WTC11 (cell line): ENCODE data around the gene ZNF496. TPM values are rescaled to one million over a fixed set of nuclear protein-coding genes. Genes with fewer than 3 reads are reported as not detected.

ENCODE experiments used
- ATAC-seq: fragments of 200-7000 bp; cut with Tn5 transposase; 2 replicates; pipeline ENCODE4 v1.10.0; 2021; ENCODE audit warnings: mild to moderate bottlenecking, moderate library complexity
- CTCF ChIA-PET: fragments of 300-600 bp; sonication (Branson Sonifier 250); formaldehyde crosslinking; loops from one replicate; lab custom pipeline; 2021; ENCODE audit warnings: antibody characterized with exemption; lab: Charles Lee
- POLR2A ChIA-PET: fragments of 350-600 bp; sonication (Branson Sonifier 250); formaldehyde crosslinking; loops from one replicate; lab custom pipeline; 2021; ENCODE audit warnings: antibody characterized with exemption; lab: Charles Lee
- DNase-seq: peaks from one replicate; pipeline ENCODE4 v3.0.0; 2021; ENCODE audit warnings: low spot score
- H3K27ac Mint-ChIP-seq: 2 replicates; pipeline ENCODE4 v1.8.0; 2021; ENCODE audit warnings: mixed read lengths
- H3K27me3 Mint-ChIP-seq: 2 replicates; pipeline ENCODE4 v1.8.0; 2021; ENCODE audit warnings: low read depth, mild to moderate bottlenecking, moderate library complexity, mixed read lengths
- H3K36me3 Mint-ChIP-seq: 2 replicates; pipeline ENCODE4 v1.8.0; 2021; ENCODE audit warnings: mixed read lengths
- H3K4me1 Mint-ChIP-seq: 2 replicates; pipeline ENCODE4 v1.8.0; 2022; ENCODE audit warnings: mixed read lengths
- H3K4me3 Mint-ChIP-seq: 2 replicates; pipeline ENCODE4 v1.8.0; 2021; ENCODE audit warnings: mild to moderate bottlenecking, moderate library complexity, mixed read lengths
- H3K9me3 Mint-ChIP-seq: 2 replicates; pipeline ENCODE4 v1.8.0; 2021; ENCODE audit warnings: mixed read lengths
- AR ChIP-seq: fragments of 250-450 bp; sonication (Bioruptor Pico); IDR thresholded peaks from 2 replicates; pipeline ENCODE4 v1.9.0; 2021; ENCODE audit warnings: mild to moderate bottlenecking
- ATF1 ChIP-seq: sonication (generic); formaldehyde crosslinking; IDR thresholded peaks from 2 replicates; pipeline ENCODE4 v1.8.1; 2023; ENCODE audit warnings: mild to moderate bottlenecking, moderate library complexity, missing genetic modification reagents
- E2F5 ChIP-seq: sonication (generic); formaldehyde crosslinking; IDR thresholded peaks from 2 replicates; pipeline ENCODE4 v1.8.1; 2022; ENCODE audit warnings: mild to moderate bottlenecking, moderate library complexity, missing genetic modification reagents
- NFE2L1 ChIP-seq: sonication (generic); formaldehyde crosslinking; IDR thresholded peaks from 2 replicates; pipeline ENCODE4 v1.8.1; 2023; ENCODE audit warnings: missing genetic modification reagents
- NFYB ChIP-seq: sonication (generic); formaldehyde crosslinking; conservative IDR thresholded peaks from 2 replicates; pipeline ENCODE4 v1.8.0; 2022; ENCODE audit warnings: low read depth, missing genetic modification reagents
- TEAD1 ChIP-seq: sonication (generic); formaldehyde crosslinking; IDR thresholded peaks from 2 replicates; pipeline ENCODE4 v1.8.0; 2022; ENCODE audit warnings: mild to moderate bottlenecking, missing genetic modification reagents
- TP53 ChIP-seq: sonication (generic); formaldehyde crosslinking; IDR thresholded peaks from 2 replicates; pipeline ENCODE4 v1.8.1; 2023; ENCODE audit warnings: mild to moderate bottlenecking, missing genetic modification reagents
- ZNF281 ChIP-seq: sonication (generic); formaldehyde crosslinking; IDR thresholded peaks from 2 replicates; pipeline ENCODE4 v1.8.0; 2023; ENCODE audit warnings: mild to moderate bottlenecking, missing genetic modification reagents
- ZNF317 ChIP-seq: sonication (generic); formaldehyde crosslinking; IDR thresholded peaks from 2 replicates; pipeline ENCODE4 v1.8.1; 2023; ENCODE audit warnings: low read depth, mild to moderate bottlenecking, moderate library complexity, missing genetic modification reagents, borderline replicate concordance
- ZNF396 ChIP-seq: fragments of 250-450 bp; sonication (Bioruptor Pico); IDR thresholded peaks from 2 replicates; pipeline ENCODE4 v1.8.0; 2021; ENCODE audit warnings: mild to moderate bottlenecking, moderate library complexity, borderline replicate concordance
- ZNF416 ChIP-seq: fragments of 250-450 bp; sonication (Bioruptor Pico); IDR thresholded peaks from 2 replicates; pipeline ENCODE4 v1.9.0; 2021; ENCODE audit warnings: mild to moderate bottlenecking, inconsistent platforms
- ZNF423 ChIP-seq: fragments of 250-450 bp; sonication (Bioruptor Pico); IDR thresholded peaks from 2 replicates; pipeline ENCODE4 v2.1.2; 2022; ENCODE audit warnings: mild to moderate bottlenecking, moderate library complexity
- ZNF512 ChIP-seq: sonication (generic); formaldehyde crosslinking; IDR thresholded peaks from 2 replicates; pipeline ENCODE4 v1.8.1; 2022; ENCODE audit warnings: missing genetic modification reagents, borderline replicate concordance
- total RNA-seq: library from RNA; stranded (reverse); gene quantifications from 3 replicates; pipeline ENCODE4 v1.2.3, GENCODE V29; 2021

Gene ZNF496
- total RNA-seq, 1 experiment from 2014 or later = 88.3 TPM

GRCh38 chr1:247300491-247301175 lies 31.0 kb downstream of the ZNF496 start (continued):
- TF ChIP-seq TEAD1 (no peak), TP53 (CRISPR knock-in tag) (no peak)

GRCh38 chr1:247299723-247300381 lies 31.8 kb downstream of the ZNF496 start:
- DNase-seq = no peak

GRCh38 chr1:247298701-247299100 lies 33.0 kb downstream of the ZNF496 start:
- Mint-ChIP-seq H3K9me3 (no peaks in the 10 kb centered on the region), H3K27ac (peak overlapping the region; percentile 89; the same call in 1 of the 2 replicates), H3K27me3 (no peaks in the 10 kb centered on the region), H3K36me3 (peaks cover 46% of the 10 kb centered on the region), H3K4me3 (no peak overlapping the region; the same call in 1 of the 2 replicates), H3K4me1 (peaks cover 64% of the 10 kb centered on the region)
- ChIA-PET CTCF (interaction anchor here (1.1 to 1.4 kb wide), 2 partner anchors 8 to 152 kb away, joined by 3 read pairs; no protein-coding TSS in a partner anchor), POLR2A (interaction anchor here (1.2 kb wide), 1 partner anchor 34 kb away, joined by 4 read pairs; the partner anchor contains the start of gene ZNF496)
- ATAC-seq (no peak), DNase-seq (no peak)
- TF ChIP-seq NFYB (CRISPR knock-in tag) = no peak
- peak; percentile 63; the same call in 1 of the 2 replicates for TF ChIP-seq TEAD1
- peak; percentile 81 for TF ChIP-seq ZNF423
- no peak for TF ChIP-seq ATF1 (CRISPR knock-in tag)
- no peak for TF ChIP-seq ZNF317 (CRISPR knock-in tag)
- no peak for TF ChIP-seq TP53 (CRISPR knock-in tag)
- no peak for TF ChIP-seq E2F5 (CRISPR knock-in tag)
- TF ChIP-seq AR = 0 out of 2 replicates have a peak, but pooled peaks have one; percentile 29
- peak; percentile 77 for TF ChIP-seq ZNF281 (CRISPR knock-in tag)
- TF ChIP-seq ZNF512 = no peak
- no peak for TF ChIP-seq ZNF396 (CRISPR knock-in tag)
- no peak for TF ChIP-seq ZNF416 (CRISPR knock-in tag)

More at GRCh38 chr1:247299723-247300381, 31.8 kb downstream of the ZNF496 start:
- no peaks in the 10 kb centered on the region for H3K9me3 Mint-ChIP-seq
- peaks cover 58% of the 10 kb centered on the region for H3K36me3 Mint-ChIP-seq
- ChIA-PET CTCF (interaction anchor here (0.6 to 1.4 kb wide), 2 partner anchors 9 to 298 kb away, joined by 3 read pairs; no protein-coding TSS in a partner anchor), POLR2A (interaction anchor here (1.2 kb wide), 1 partner anchor 32 kb away, joined by 4 read pairs; the partner anchor contains the start of gene ZNF496)
- no peak for ATAC-seq
- TF ChIP-seq NFYB (CRISPR knock-in tag) (no peak), NFE2L1 (CRISPR knock-in tag) (no peak)
- no peak overlapping the region for H3K4me3 Mint-ChIP-seq
- no peaks in the 10 kb centered on the region for H3K27me3 Mint-ChIP-seq
- peak overlapping the region; percentile 89; the same call in 1 of the 2 replicates for H3K27ac Mint-ChIP-seq
- H3K4me1 Mint-ChIP-seq = peaks cover 52% of the 10 kb centered on the region
